Measurements from ENCODE around the gene PPFIBP2.

PPFIBP2 gene

DNA sequence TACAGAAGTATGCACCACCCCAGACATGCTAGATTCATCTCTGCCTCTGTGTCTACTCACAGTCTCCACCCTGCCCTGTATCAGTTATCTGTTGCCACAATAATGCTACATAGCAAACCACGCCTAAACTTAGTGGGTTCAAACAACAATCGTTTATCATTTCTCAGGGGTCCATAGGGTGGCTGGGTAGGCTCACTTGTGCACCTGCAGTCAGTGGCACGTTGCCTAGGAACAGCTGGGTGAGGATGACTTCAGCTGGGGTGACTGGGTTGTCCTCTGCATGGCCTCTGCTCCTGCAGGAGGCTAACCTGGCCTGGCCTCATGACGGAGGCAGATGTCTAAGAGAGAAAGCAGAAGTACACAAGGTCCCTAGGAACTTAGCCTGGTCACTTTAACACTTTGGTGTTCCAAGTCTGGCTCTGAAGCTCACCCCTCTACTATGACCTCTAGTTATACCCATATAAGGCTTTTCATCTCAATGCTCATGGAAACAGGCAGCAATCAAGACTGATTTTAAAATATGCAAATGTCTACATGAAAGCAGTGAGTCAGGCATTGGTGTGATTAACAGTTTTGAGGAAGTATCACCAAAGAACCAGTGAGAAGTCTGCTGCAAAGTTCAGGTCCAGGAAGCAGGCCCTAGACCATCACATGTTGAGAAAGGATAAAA, 17.8 kb upstream of the PPFIBP2 start:
- no peak overlapping the region for H3K27ac ChIP-seq (ENCODE audit: low read length)
- DNase-seq (ENCODE audit: low read depth, low spot score) = no peak
- no peaks in the 10 kb centered on the region for H3K9me3 ChIP-seq (ENCODE audit: control insufficient read depth, insufficient read depth, low read length)
- no peaks in the 10 kb centered on the region for H3K27me3 ChIP-seq (ENCODE audit: control insufficient read depth, insufficient read depth, low read length)
- peaks cover 2% of the 10 kb centered on the region; the same call in 1 of the 2 replicates for H3K4me1 ChIP-seq (ENCODE audit: control insufficient read depth, insufficient read depth, low read length)
- no peaks in the 10 kb centered on the region for H3K36me3 ChIP-seq (ENCODE audit: control insufficient read depth, insufficient read depth, low read length)
- H3K4me3 ChIP-seq (ENCODE audit: low read length) = no peak overlapping the region
- no CpG with 5 or more reads among the region's 4 CpGs for WGBS (ENCODE audit: insufficient coverage, insufficient read length)

DNA sequence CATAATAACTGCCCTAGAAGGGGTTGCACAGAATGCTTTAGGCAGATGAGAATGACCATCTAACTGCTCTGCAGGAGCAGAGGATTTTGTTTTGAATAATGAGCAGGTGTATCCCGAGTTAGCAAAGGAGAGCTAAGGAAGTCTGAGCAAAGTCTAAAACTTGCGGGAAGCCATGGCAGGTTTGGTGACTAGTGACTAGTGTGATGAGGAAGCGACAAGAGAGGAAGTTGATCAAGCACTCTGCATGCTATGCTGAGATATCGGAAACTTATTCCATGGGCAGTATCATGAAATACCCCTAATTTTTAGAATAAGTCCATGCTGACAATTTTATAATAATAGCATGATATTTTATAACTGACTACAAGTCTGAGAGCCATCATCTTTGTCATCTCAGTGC, 15.6 kb upstream of the PPFIBP2 start:
- DNase-seq (ENCODE audit: low read depth, low spot score) = no peak
- no peaks in the 10 kb centered on the region for H3K36me3 ChIP-seq (ENCODE audit: control insufficient read depth, insufficient read depth, low read length)
- no peak overlapping the region for H3K27ac ChIP-seq (ENCODE audit: low read length)
- H3K4me1 ChIP-seq (ENCODE audit: control insufficient read depth, insufficient read depth, low read length) = no peaks in the 10 kb centered on the region
- no CpG with 5 or more reads among the region's 4 CpGs for WGBS (ENCODE audit: insufficient coverage, insufficient read length)
- H3K9me3 ChIP-seq (ENCODE audit: control insufficient read depth, insufficient read depth, low read length) = no peaks in the 10 kb centered on the region
- no peaks in the 10 kb centered on the region for H3K27me3 ChIP-seq (ENCODE audit: control insufficient read depth, insufficient read depth, low read length)
- no peak overlapping the region for H3K4me3 ChIP-seq (ENCODE audit: low read length)

- Histone ChIP-seq H3K4me1 (ENCODE audit: control insufficient read depth, insufficient read depth, low read length) (no peaks in the 10 kb centered on the region), H3K9me3 (ENCODE audit: control insufficient read depth, insufficient read depth, low read length) (no peaks in the 10 kb centered on the region), H3K27ac (ENCODE audit: low read length) (no peak overlapping the region), H3K36me3 (ENCODE audit: control insufficient read depth, insufficient read depth, low read length) (no peaks in the 10 kb centered on the region), H3K27me3 (ENCODE audit: control insufficient read depth, insufficient read depth, low read length) (no peaks in the 10 kb centered on the region), H3K4me3 (ENCODE audit: low read length) (no peak overlapping the region)
- WGBS (ENCODE audit: insufficient coverage, insufficient read length) = no CpG with 5 or more reads among the region's 1 CpG
- DNase-seq (ENCODE audit: low read depth, low spot score) = no peak
Measured at GRCh38 chr11:7499081-7499480, 14.7 kb upstream of the PPFIBP2 start.

GRCh38 chr11:7500251-7500650, 13.5 kb upstream of the PPFIBP2 start:
- DNase-seq (ENCODE audit: low read depth, low spot score) = no peak
- WGBS (ENCODE audit: insufficient coverage, insufficient read length) = no CpG with 5 or more reads among the region's 3 CpGs
- no peaks in the 10 kb centered on the region for H3K4me1 ChIP-seq (ENCODE audit: control insufficient read depth, insufficient read depth, low read length)
- H3K9me3 ChIP-seq (ENCODE audit: control insufficient read depth, insufficient read depth, low read length) = no peaks in the 10 kb centered on the region
- H3K36me3 ChIP-seq (ENCODE audit: control insufficient read depth, insufficient read depth, low read length) = no peaks in the 10 kb centered on the region
- H3K27me3 ChIP-seq (ENCODE audit: control insufficient read depth, insufficient read depth, low read length) = no peaks in the 10 kb centered on the region
- no peak overlapping the region for H3K27ac ChIP-seq (ENCODE audit: low read length)
- H3K4me3 ChIP-seq (ENCODE audit: low read length) = no peak overlapping the region

GRCh38 chr11:7501251-7501650, 12.5 kb upstream of the PPFIBP2 start:
- no peaks in the 10 kb centered on the region for H3K36me3 ChIP-seq (ENCODE audit: control insufficient read depth, insufficient read depth, low read length)
- no peaks in the 10 kb centered on the region for H3K4me1 ChIP-seq (ENCODE audit: control insufficient read depth, insufficient read depth, low read length)
- no peak overlapping the region for H3K4me3 ChIP-seq (ENCODE audit: low read length)
- no CpG with 5 or more reads among the region's 3 CpGs for WGBS (ENCODE audit: insufficient coverage, insufficient read length)
- H3K9me3 ChIP-seq (ENCODE audit: control insufficient read depth, insufficient read depth, low read length) = no peaks in the 10 kb centered on the region
- no peak overlapping the region for H3K27ac ChIP-seq (ENCODE audit: low read length)
- H3K27me3 ChIP-seq (ENCODE audit: control insufficient read depth, insufficient read depth, low read length) = no peaks in the 10 kb centered on the region
- no peak for DNase-seq (ENCODE audit: low read depth, low spot score)

DNA sequence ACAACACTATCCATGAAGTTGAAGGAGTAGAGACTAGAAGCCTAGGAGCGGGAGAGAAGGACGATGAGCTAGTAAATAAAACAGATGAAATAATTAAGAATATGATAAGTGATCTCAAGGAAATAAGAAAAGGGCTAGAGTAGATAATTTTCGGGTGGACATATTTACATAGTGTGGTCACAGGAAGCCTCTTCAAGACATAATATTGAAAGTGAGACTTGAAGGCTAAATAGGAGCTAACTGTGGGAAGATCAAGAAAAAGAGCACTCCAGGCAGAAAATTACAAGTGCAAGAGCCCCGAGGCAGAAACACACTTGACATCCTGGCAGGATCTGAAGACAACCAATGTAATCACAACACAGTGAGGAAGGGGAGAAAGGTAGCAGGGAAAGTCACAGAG, 11.9 kb upstream of the PPFIBP2 start:
- Histone ChIP-seq H3K36me3 (ENCODE audit: control insufficient read depth, insufficient read depth, low read length) (no peaks in the 10 kb centered on the region), H3K4me3 (ENCODE audit: low read length) (no peak overlapping the region), H3K4me1 (ENCODE audit: control insufficient read depth, insufficient read depth, low read length) (no peaks in the 10 kb centered on the region), H3K27me3 (ENCODE audit: control insufficient read depth, insufficient read depth, low read length) (no peaks in the 10 kb centered on the region), H3K9me3 (ENCODE audit: control insufficient read depth, insufficient read depth, low read length) (no peaks in the 10 kb centered on the region), H3K27ac (ENCODE audit: low read length) (no peak overlapping the region)
- no peak for DNase-seq (ENCODE audit: low read depth, low spot score)
- 100% methylated on average over 1 of the region's 4 CpGs for WGBS (ENCODE audit: insufficient coverage, insufficient read length)

GRCh38 chr11:7506243-7506642, 7.6 kb upstream of the PPFIBP2 start:
- no peaks in the 10 kb centered on the region for H3K36me3 ChIP-seq (ENCODE audit: control insufficient read depth, insufficient read depth, low read length)
- no peaks in the 10 kb centered on the region for H3K9me3 ChIP-seq (ENCODE audit: control insufficient read depth, insufficient read depth, low read length)
- no peak overlapping the region for H3K4me3 ChIP-seq (ENCODE audit: low read length)
- H3K27ac ChIP-seq (ENCODE audit: low read length) = no peak overlapping the region
- no peak for DNase-seq (ENCODE audit: low read depth, low spot score)
- no peaks in the 10 kb centered on the region for H3K27me3 ChIP-seq (ENCODE audit: control insufficient read depth, insufficient read depth, low read length)
- no peaks in the 10 kb centered on the region for H3K4me1 ChIP-seq (ENCODE audit: control insufficient read depth, insufficient read depth, low read length)
- no CpG with 5 or more reads among the region's 3 CpGs for WGBS (ENCODE audit: insufficient coverage, insufficient read length)

- Histone ChIP-seq H3K27ac (ENCODE audit: low read length) (no peak overlapping the region), H3K9me3 (ENCODE audit: control insufficient read depth, insufficient read depth, low read length) (no peaks in the 10 kb centered on the region), H3K36me3 (ENCODE audit: control insufficient read depth, insufficient read depth, low read length) (no peaks in the 10 kb centered on the region), H3K4me3 (ENCODE audit: low read length) (no peak overlapping the region), H3K27me3 (ENCODE audit: control insufficient read depth, insufficient read depth, low read length) (no peaks in the 10 kb centered on the region), H3K4me1 (ENCODE audit: control insufficient read depth, insufficient read depth, low read length) (peaks cover 3% of the 10 kb centered on the region)
- no CpG with 5 or more reads among the region's 3 CpGs for WGBS (ENCODE audit: insufficient coverage, insufficient read length)
- DNase-seq (ENCODE audit: low read depth, low spot score) = no peak
Measured at GRCh38 chr11:7508087-7508486, 5.7 kb upstream of the PPFIBP2 start.

- no peaks in the 10 kb centered on the region for H3K9me3 ChIP-seq (ENCODE audit: control insufficient read depth, insufficient read depth, low read length)
- H3K27ac ChIP-seq (ENCODE audit: low read length) = no peak overlapping the region
- DNase-seq (ENCODE audit: low read depth, low spot score) = no peak
- no CpG with 5 or more reads among the region's 2 CpGs for WGBS (ENCODE audit: insufficient coverage, insufficient read length)
- H3K36me3 ChIP-seq (ENCODE audit: control insufficient read depth, insufficient read depth, low read length) = no peaks in the 10 kb centered on the region
- no peak overlapping the region for H3K4me3 ChIP-seq (ENCODE audit: low read length)
- peaks cover 3% of the 10 kb centered on the region for H3K4me1 ChIP-seq (ENCODE audit: control insufficient read depth, insufficient read depth, low read length)
- peaks cover 3% of the 10 kb centered on the region; the same call in 1 of the 2 replicates for H3K27me3 ChIP-seq (ENCODE audit: control insufficient read depth, insufficient read depth, low read length)
Measured at GRCh38 chr11:7509966-7510365, 3.8 kb upstream of the PPFIBP2 start.

- Histone ChIP-seq H3K36me3 (ENCODE audit: control insufficient read depth, insufficient read depth, low read length) (no peaks in the 10 kb centered on the region), H3K9me3 (ENCODE audit: control insufficient read depth, insufficient read depth, low read length) (no peaks in the 10 kb centered on the region), H3K27ac (ENCODE audit: low read length) (no peak overlapping the region), H3K4me1 (ENCODE audit: control insufficient read depth, insufficient read depth, low read length) (peaks cover 3% of the 10 kb centered on the region), H3K4me3 (ENCODE audit: low read length) (no peak overlapping the region), H3K27me3 (ENCODE audit: control insufficient read depth, insufficient read depth, low read length) (peaks cover 5% of the 10 kb centered on the region; the same call in 1 of the 2 replicates)
- WGBS (ENCODE audit: insufficient coverage, insufficient read length) = no CpG with 5 or more reads among the region's 5 CpGs
- DNase-seq (ENCODE audit: low read depth, low spot score) = no peak
Measured at GRCh38 chr11:7511401-7511800, 2.4 kb upstream of the PPFIBP2 start.
